Non-pigmented ciliary epithelial cell (primary cell): ENCODE results near the gene GPC3.
"Not testable (repeated sequence)": the region's sequence is repeated elsewhere in the genome, so short reads cannot be mapped to it uniquely, and the experiment has no call there.

Source experiments
- DNase-seq: peaks from one replicate; pipeline ENCODE4 v3.0.0-alpha.2; 2010; ENCODE audit warnings: low read depth

Gene GPC3

GRCh38 chrX:133985164-133985966 lies at the start of gene GPC3:
Gene GPC3, minus strand, starts transcription at chrX:133985594.
- DNase-seq = no peak

DNA sequence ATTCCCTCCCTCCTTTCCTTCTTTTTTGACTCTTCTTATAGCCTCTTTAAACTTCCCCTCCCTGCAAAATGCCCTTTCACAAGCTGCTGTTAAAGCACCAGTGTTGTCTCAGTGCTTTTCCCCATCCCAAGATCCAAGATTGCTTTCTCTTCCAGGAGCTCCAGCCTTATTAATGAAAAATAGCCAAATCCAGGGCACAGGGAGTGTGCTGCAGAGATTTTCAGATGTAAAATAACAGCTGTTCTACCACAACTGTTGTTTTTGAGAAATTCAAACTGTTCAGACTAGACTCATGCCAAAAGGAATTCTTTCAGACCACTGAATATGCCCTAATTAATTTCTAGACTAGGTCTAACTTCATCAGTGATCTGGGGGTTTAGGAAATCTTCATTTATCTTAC lies 47.0 kb upstream of the GPC3 start:
- no peak for DNase-seq

GRCh38 chrX:134026565-134027311 lies 41.3 kb upstream of the GPC3 start:
- no peak for DNase-seq

GRCh38 chrX:134025986-134026545 lies 40.7 kb upstream of the GPC3 start:
- DNase-seq = no peak

DNA sequence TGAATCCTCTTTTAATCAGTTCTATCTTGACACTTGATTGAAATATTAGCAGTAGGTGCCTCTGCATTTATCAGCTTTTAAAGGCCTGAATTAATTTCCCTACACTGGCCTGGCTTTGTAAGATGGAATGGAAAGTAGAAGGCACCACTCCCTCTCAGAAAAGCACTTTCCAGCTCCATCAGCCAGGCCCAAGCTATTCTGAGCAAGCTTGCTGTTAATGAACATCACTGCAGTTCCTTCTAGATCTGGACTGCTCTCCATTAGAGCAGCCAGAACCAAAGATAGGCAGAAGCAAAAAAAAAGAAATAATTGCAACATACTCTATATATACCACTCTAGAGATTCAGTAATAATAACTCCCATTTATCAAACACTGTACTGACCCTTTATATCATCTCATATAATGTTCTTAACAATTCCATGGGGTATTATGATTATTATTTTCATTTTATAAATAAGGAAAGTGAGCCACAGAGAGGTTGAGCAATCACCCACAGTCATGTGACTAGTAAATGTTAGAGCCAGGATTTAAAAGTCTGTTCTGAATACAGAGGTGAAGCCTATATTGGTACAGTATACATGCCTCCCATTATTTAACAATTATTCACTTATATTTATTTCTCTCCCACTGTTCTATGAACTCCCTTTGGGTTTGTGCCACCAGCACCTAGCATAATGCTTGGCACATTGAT lies 39.4 kb upstream of the GPC3 start:
- DNase-seq = no peak

GRCh38 chrX:134023851-134024281 lies 38.5 kb upstream of the GPC3 start:
- no peak for DNase-seq

DNA sequence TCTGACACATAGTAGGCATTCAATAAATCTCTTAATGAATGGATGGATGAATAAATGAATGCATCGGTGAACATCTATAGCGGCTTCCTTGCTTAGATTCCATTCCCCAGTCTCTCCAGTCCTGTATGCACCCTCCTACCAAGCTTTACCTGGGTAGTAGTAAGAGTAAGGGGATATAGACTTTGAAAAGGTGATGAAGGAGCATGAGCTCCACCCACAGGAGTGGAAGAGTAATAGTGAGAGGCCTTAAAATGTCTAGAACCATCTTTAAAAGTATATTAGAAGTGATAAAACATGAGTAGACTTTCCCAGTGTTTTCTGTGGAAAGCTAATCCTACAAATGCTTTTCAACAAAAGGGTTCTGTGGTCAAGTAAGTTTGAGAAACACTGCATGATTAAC lies 35.5 kb upstream of the GPC3 start:
- no peak for DNase-seq

GRCh38 chrX:134019567-134020206 lies 34.3 kb upstream of the GPC3 start:
- no peak for DNase-seq

DNA sequence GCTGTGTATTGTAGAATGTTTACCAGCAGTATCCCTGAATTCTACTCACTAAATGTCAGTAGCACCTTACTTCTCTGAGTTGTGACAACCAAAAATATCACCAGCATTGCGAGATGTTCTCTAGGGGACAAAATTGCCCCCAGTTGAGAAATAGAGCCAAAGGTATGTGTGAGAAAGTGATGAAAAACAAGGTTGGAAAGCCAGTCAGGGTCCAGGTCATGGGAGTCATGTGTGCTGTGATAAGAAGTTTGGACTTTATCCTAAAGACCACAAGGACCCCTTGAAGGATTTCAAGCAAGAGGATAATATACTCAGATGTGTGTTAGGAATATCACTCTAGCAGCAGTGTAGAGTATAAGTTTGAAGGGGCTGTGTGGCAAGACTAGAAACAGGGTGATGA lies 30.9 kb upstream of the GPC3 start:
- not testable (repeated sequence) for DNase-seq

- not testable (repeated sequence) for DNase-seq
These were observed 30.1 kb upstream of the GPC3 start for GRCh38 chrX:134015510-134015909.

DNA sequence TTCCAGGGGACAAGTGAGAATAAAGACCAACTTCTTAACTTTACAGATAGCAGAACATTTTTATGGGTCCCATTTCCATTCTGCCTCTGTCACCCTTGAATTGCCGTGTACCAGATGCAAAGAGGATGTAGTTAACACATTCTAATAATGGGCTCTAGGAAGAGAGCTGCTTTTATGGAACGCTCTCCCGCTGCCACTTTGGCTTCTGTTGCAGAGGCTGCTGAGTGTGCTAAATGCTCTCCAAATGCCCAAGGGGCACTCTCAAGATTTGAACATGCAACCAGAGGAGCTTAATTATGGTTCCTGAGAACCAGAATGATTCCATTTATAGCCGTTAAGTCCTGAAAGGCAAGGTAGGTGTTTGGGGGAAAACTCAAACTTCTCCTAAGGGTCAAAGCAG lies 28.1 kb upstream of the GPC3 start:
- no peak for DNase-seq

DNA sequence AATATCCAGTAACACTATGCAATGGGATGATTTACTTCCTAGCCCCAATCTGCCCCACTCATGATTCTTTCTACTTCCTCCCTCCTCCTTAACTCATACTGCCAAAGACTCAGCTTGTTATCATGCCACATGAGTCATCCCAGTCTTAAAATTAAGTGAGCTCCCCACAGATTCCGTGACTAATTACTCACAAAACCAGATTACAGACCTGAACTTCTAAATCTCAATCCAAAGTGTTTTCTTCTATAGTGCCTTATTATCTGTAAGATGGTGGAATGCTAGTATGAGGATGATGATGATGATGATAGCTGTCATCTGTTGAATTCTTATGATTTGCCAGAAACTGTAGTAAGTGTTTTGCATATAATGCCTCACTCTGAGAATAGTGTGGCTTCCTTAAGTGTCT lies 27.7 kb upstream of the GPC3 start:
- no peak for DNase-seq

GRCh38 chrX:134010690-134011089 lies 25.3 kb upstream of the GPC3 start:
- DNase-seq = no peak

DNA sequence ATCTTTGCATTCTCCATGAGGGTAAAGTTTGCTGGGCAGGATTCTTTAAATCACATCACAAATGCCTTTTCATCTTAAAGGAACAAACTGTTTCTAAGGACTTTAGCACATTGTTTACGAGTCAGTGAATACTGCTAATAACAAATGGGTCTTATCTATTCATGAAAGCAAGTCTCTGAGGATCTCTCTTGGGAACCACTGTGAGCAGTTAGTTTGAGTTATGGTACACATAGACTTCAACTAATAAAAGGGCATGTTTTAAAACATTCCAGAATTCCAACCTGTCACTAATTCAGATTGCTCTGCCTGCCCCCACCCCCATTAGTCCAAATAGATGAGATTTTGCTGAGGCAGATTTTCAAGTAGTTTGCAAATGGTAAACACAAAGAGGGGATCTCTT lies 22.3 kb upstream of the GPC3 start:
- no peak for DNase-seq

GRCh38 chrX:134006484-134007161 lies 21.2 kb upstream of the GPC3 start:
- DNase-seq = no peak

DNA sequence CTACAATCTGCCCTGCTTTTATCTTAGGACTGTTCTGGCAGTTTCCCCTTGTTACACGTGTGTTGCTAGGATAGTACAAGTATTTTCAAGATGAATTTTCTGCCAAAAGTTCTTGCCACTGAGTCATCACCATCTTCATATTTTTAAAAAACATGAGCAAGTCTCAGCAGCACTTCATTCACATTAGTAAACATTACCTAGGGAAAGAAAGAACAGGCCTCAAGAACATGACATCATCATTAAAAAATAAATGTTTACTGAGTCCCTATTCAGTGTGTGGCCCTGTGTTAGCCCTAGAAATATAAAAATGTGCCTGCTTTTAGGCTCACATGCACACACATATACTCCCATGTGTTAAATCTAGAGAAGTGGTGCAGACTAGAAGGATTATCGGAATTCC lies 18.7 kb upstream of the GPC3 start:
- DNase-seq = no peak

- DNase-seq = no peak
These were observed 17.7 kb upstream of the GPC3 start for GRCh38 chrX:134002921-134003615.

DNA sequence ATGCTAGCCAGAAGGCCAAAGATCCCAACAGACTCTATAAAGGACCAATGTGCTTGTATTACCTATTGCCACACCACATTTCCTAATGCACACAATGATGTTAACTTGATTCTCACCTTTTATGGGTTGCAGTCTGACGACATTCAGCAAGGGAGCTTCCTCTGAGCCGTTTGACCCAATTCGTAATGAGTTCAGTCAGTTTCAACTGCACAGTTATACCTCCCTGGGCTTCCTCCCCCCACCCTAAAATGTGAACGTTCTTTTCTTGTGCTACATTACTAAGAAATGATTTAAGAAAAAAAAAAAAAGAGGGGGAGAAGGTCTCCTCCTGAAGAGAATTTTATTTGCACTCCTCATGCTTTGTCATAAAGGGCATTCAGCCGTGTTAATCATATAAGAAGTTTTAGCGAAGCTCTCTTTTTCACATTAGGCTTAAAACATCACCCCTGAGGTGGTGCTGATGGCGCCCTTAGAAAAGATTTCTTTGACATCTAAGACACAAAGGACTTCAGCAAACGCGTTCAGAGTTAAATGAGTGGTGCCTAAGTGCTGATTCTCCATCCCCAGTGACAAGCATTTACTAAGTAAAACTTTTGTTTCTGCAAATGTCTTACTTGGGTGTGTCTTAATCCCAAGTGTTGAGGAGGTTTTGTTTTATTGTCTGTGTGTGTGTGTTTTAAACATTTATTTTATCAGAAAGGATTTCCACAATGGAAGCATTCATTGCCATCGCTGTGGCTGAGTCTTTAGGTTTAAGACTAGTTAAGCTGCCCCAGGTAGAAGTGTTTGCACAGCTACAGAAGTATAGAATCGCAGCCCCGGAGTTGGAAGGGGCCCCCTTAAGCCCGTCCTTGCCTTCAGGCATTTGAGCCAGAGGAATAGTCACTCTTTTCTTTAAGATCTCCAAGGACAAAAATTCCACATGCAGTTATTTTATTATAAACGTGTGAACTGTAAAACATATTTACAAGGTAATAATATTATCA lies 15.2 kb upstream of the GPC3 start:
- DNase-seq = no peak

DNA sequence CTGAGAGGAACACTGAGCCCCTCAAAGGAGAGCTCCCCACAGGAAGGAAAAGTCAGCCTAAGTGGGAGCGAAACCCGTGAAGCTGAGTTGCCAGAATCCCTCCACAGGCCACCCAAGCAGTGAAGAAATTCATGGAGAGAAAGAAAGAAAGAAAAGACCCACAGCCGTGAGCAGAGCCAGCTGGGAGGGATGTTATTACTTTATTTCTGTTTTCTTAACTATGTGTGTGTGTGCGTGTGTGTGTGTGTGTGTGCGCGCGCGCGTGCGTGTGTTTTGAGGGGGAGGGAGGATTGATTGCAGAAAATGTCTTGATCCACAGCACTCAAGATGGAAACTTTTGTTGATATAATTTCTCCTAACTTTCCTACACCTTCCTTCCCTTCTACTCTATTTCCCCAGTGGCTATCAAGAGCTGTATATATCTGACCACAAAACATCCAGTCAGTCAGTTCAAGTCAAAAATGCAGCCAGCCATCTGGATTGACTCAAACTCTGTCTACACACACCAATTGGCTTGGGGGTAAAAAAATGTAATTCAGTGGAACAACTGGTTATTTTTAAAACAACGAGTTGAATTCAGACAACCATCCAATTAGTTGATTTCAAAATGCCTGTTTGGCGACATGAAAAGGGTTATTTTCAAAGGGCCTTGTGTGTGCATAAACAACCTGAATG lies 13.8 kb upstream of the GPC3 start:
- DNase-seq = no peak
